Keratinocyte (primary cell): Measurements from ENCODE around the gene PDZD11. TPM values are rescaled to one million over a fixed set of nuclear protein-coding genes. Genes with fewer than 3 reads are reported as not detected.
A peak's percentile ranks its signal among the peaks of the same experiment; 100 is the strongest.

Source experiments
- DNase-seq: peaks from one replicate; pipeline ENCODE4 v3.0.0-alpha.2; 2011; ENCODE audit warnings: low read depth, missing footprints, low spot score
- FAIRE-seq: peaks from 2 replicates; lab custom pipeline; 2011; peaks lifted over from hg19 to GRCh38; lab: Jason Lieb, UNC
- H2AFZ ChIP-seq: 2 replicates; pipeline ENCODE4 v1.6.0; 2012; ENCODE audit warnings: low read length, control low read depth, inconsistent platforms; ENCODE audit not compliant: control insufficient read depth
- H3K27ac ChIP-seq: 2 replicates; pipeline ENCODE4 v1.5.1; 2011; ENCODE audit warnings: low read length; ENCODE audit not compliant: control insufficient read depth, insufficient read depth
- H3K27me3 ChIP-seq: 3 replicates; pipeline ENCODE4 v1.6.0; 2011; ENCODE audit warnings: low read length; ENCODE audit not compliant: control insufficient read depth, insufficient read depth; ENCODE audit errors: extremely low read depth
- H3K36me3 ChIP-seq, 2 experiments: 2 replicates in 1 of 2; 3 replicates in 1 of 2; pipeline ENCODE4 v1.5.1; 2011; ENCODE audit warnings: low read length in 2 of 2, mild to moderate bottlenecking in 1 of 2; ENCODE audit not compliant: control insufficient read depth in 2 of 2, insufficient read depth in 2 of 2; ENCODE audit errors: extremely low read depth in 1 of 2
- H3K4me1 ChIP-seq: 3 replicates; pipeline ENCODE4 v1.5.1; 2011; ENCODE audit warnings: low read length; ENCODE audit not compliant: control insufficient read depth, insufficient read depth; ENCODE audit errors: extremely low read depth
- H3K4me2 ChIP-seq: 3 replicates; pipeline ENCODE4 v1.6.0; 2011; ENCODE audit warnings: low read depth, low read length; ENCODE audit not compliant: control insufficient read depth, insufficient read depth; ENCODE audit errors: extremely low read depth
- H3K4me3 ChIP-seq, 3 experiments: fragments of 200-600 bp in 1 of 3; sonication (generic) in 1 of 3; 2 replicates in 2 of 3; 3 replicates in 1 of 3; pipeline ENCODE4 v1.5.1; 2011 to 2016; ENCODE audit warnings: low read length in 3 of 3, mild to moderate bottlenecking in 3 of 3, control low read depth in 2 of 3, inconsistent platforms in 1 of 3, low read depth in 1 of 3, mixed read lengths in 1 of 3, mixed run types in 1 of 3, moderate library complexity in 1 of 3; ENCODE audit not compliant: control insufficient read depth in 2 of 3, insufficient read depth in 2 of 3; ENCODE audit errors: extremely low read depth in 1 of 3
- H3K79me2 ChIP-seq: 2 replicates; pipeline ENCODE4 v1.6.0; 2012; ENCODE audit warnings: low read length; ENCODE audit not compliant: control insufficient read depth, insufficient read depth
- H3K9ac ChIP-seq: 3 replicates; pipeline ENCODE4 v1.6.0; 2011; ENCODE audit warnings: low read length; ENCODE audit not compliant: control insufficient read depth, insufficient read depth; ENCODE audit errors: extremely low read depth
- H3K9me1 ChIP-seq: 3 replicates; pipeline ENCODE4 v1.6.0; 2011; ENCODE audit warnings: low read length; ENCODE audit not compliant: control insufficient read depth, insufficient read depth; ENCODE audit errors: extremely low read depth
- H3K9me3 ChIP-seq: 2 replicates; pipeline ENCODE4 v1.5.1; 2012; ENCODE audit warnings: low read depth, low read length; ENCODE audit not compliant: control insufficient read depth
- H4K20me1 ChIP-seq: 3 replicates; pipeline ENCODE4 v1.6.0; 2011; ENCODE audit warnings: low read length; ENCODE audit not compliant: control insufficient read depth, insufficient read depth; ENCODE audit errors: extremely low read depth
- CTCF ChIP-seq, 3 experiments: IDR thresholded peaks in 1 of 3; conservative IDR thresholded peaks in 1 of 3; optimal IDR thresholded peaks in 1 of 3; 2 replicates in 2 of 3; 3 replicates in 1 of 3; pipeline versions ENCODE3 to v1.5.1; 2011; ENCODE audit warnings: low read length in 3 of 3, mild to moderate bottlenecking in 3 of 3, moderate library complexity in 2 of 3, control low read depth in 1 of 3, inconsistent platforms in 1 of 3; ENCODE audit not compliant: insufficient read depth in 2 of 3; ENCODE audit errors: extremely low read depth in 1 of 3
- EZH2 ChIP-seq: IDR thresholded peaks from one replicate; pipeline ENCODE4 v1.6.1; 2012; ENCODE audit warnings: inconsistent platforms, mild to moderate bottlenecking, low read length, moderate library complexity
- dilution Hi-C: fragments of 300-500 bp; cut with MboI; formaldehyde crosslinking; loops from one replicate; pipeline ENCODE4 v1.7.0; 2020; ENCODE audit warnings: low sequenced_read_pairs; ENCODE audit not compliant: extremely low pct_ligation_motif_present
- polyA plus RNA-seq, 5 experiments: library from polyadenylated mRNA; depleted of rRNA in 3 of 5; stranded (reverse) in 3 of 5; stranded (forward) in 1 of 5; unstranded in 1 of 5; fragments of >200 nt; gene quantifications; 1 replicate in 1 of 5; 2 replicates in 3 of 5; 3 replicates in 1 of 5; pipeline versions ENCODE4 v1.2.1 to v1.2.3, GENCODE V29; 2011 to 2012; ENCODE audit warnings: missing spikeins in 2 of 5, low read depth in 1 of 5, low replicate concordance in 1 of 5

The PDZD11 gene
- polyA plus RNA-seq, 1 donor (not counting 4 experiments of a cell fraction or from before 2014, with no cell fraction given): 102 TPM

GRCh38 chrX:70292788-70293187 lies 3.1 kb upstream of the PDZD11 start:
- Histone ChIP-seq H3K9ac (no peak overlapping the region), H3K4me2 (no peak overlapping the region), H3K9me3 (no peaks in the 10 kb centered on the region), H2AFZ (no peak overlapping the region), H3K9me1 (no peaks in the 10 kb centered on the region), H3K79me2 (peaks cover 14% of the 10 kb centered on the region), H4K20me1 (no peaks in the 10 kb centered on the region), H3K27ac (no peak overlapping the region), H3K4me1 (peaks cover 15% of the 10 kb centered on the region), H3K36me3 (no peaks in the 10 kb centered on the region), H3K4me3 (no peak overlapping the region), H3K27me3 (no peaks in the 10 kb centered on the region)
- dilution Hi-C loops: no loop called here
- no peak for FAIRE-seq
- no peak for DNase-seq
- TF ChIP-seq EZH2: no peak
- TF ChIP-seq CTCF (optimal IDR thresholded peaks at IDR 0.05 in 1 of 3, IDR thresholded peaks at IDR 0.05 in 1 of 3, conservative IDR thresholded peaks at IDR 0.05 in 1 of 3; ENCODE audit: extremely low read depth in 1 of 3, insufficient read depth in 2 of 3, low read length in 3 of 3): no peak

- Histone ChIP-seq H3K27me3 (no peaks in the 10 kb centered on the region), H4K20me1 (no peaks in the 10 kb centered on the region), H3K9me3 (no peaks in the 10 kb centered on the region), H3K79me2 (peaks cover 14% of the 10 kb centered on the region), H3K27ac (peak overlapping the region; percentile 52), H3K9ac (peak overlapping the region; percentile 76), H3K36me3 (peaks cover 0 to 4% of the 10 kb centered on the region in 2 experiments), H3K4me1 (peaks cover 15% of the 10 kb centered on the region), H3K9me1 (no peaks in the 10 kb centered on the region), H3K4me2 (peak overlapping the region; percentile 82), H2AFZ (peak overlapping the region; percentile 81), H3K4me3 (peak overlapping the region; percentile 48 to 82 (median 77))
- no peak for TF ChIP-seq CTCF (optimal IDR thresholded peaks at IDR 0.05 in 1 of 3, IDR thresholded peaks at IDR 0.05 in 1 of 3, conservative IDR thresholded peaks at IDR 0.05 in 1 of 3; ENCODE audit: extremely low read depth in 1 of 3, insufficient read depth in 2 of 3, low read length in 3 of 3)
- TF ChIP-seq EZH2: no peak
- DNase-seq: no peak
- dilution Hi-C loops: no loop called here
- no peak for FAIRE-seq
These were observed 447 bp downstream of the PDZD11 start for GRCh38 chrX:70289168-70289792.
